Measurements from ENCODE around the gene GLI3. TPM values are rescaled to one million over a fixed set of nuclear protein-coding genes. Genes with fewer than 3 reads are reported as not detected.
A peak's percentile ranks its signal among the peaks of the same experiment; 100 is the strongest.

The GLI3 gene
- total RNA-seq, 1 donor from 2014 or later: 126 TPM

GRCh38 chr7:42107484-42108240 lies 129.3 kb downstream of the GLI3 start:
- H3K27ac Mint-ChIP-seq: peak overlapping the region; percentile 37
- peaks cover 12% of the 10 kb centered on the region for H3K36me3 Mint-ChIP-seq
- no peak for TF ChIP-seq CTCF (IDR thresholded peaks at IDR 0.05; ENCODE audit: unreplicated experiment)
- no peaks in the 10 kb centered on the region for H3K27me3 Mint-ChIP-seq (ENCODE audit: low read depth)
- DNase-seq (ENCODE audit: low spot score in 2 of 2, unreplicated experiment in 2 of 2): no peak
- peaks cover 57% of the 10 kb centered on the region for H3K4me1 Mint-ChIP-seq
- no peaks in the 10 kb centered on the region for H3K9me3 Mint-ChIP-seq
- H3K4me3 Mint-ChIP-seq: no peak overlapping the region

- no peak for DNase-seq (ENCODE audit: low spot score in 2 of 2, unreplicated experiment in 2 of 2)
- Mint-ChIP-seq H3K9me3 (no peaks in the 10 kb centered on the region), H3K27me3 (ENCODE audit: low read depth) (no peaks in the 10 kb centered on the region), H3K27ac (no peak overlapping the region), H3K36me3 (peaks cover 9% of the 10 kb centered on the region), H3K4me3 (no peak overlapping the region), H3K4me1 (peaks cover 57% of the 10 kb centered on the region)
- no peak for TF ChIP-seq CTCF (IDR thresholded peaks at IDR 0.05; ENCODE audit: unreplicated experiment)
Measured at GRCh38 chr7:42106562-42106961, 130.4 kb downstream of the GLI3 start.

- H3K27me3 Mint-ChIP-seq (ENCODE audit: low read depth): no peaks in the 10 kb centered on the region
- peaks cover 57% of the 10 kb centered on the region for H3K4me1 Mint-ChIP-seq
- no peak overlapping the region for H3K4me3 Mint-ChIP-seq
- no peaks in the 10 kb centered on the region for H3K9me3 Mint-ChIP-seq
- DNase-seq (ENCODE audit: low spot score in 2 of 2, unreplicated experiment in 2 of 2): no peak
- peaks cover 5% of the 10 kb centered on the region for H3K36me3 Mint-ChIP-seq
- H3K27ac Mint-ChIP-seq: peak overlapping the region; percentile 23
- no peak for TF ChIP-seq CTCF (IDR thresholded peaks at IDR 0.05; ENCODE audit: unreplicated experiment)
Measured at GRCh38 chr7:42105554-42106358, 131.3 kb downstream of the GLI3 start.

GRCh38 chr7:42104694-42105093 lies 132.3 kb downstream of the GLI3 start:
- Mint-ChIP-seq H3K4me3 (no peak overlapping the region), H3K27me3 (ENCODE audit: low read depth) (no peaks in the 10 kb centered on the region), H3K27ac (no peak overlapping the region), H3K36me3 (peaks cover 11% of the 10 kb centered on the region), H3K9me3 (no peaks in the 10 kb centered on the region), H3K4me1 (peaks cover 54% of the 10 kb centered on the region)
- no peak for TF ChIP-seq CTCF (IDR thresholded peaks at IDR 0.05; ENCODE audit: unreplicated experiment)
- no peak for DNase-seq (ENCODE audit: low spot score in 2 of 2, unreplicated experiment in 2 of 2)

GRCh38 chr7:42104231-42104630 lies 132.8 kb downstream of the GLI3 start:
- peaks cover 12% of the 10 kb centered on the region for H3K36me3 Mint-ChIP-seq
- H3K4me3 Mint-ChIP-seq: no peak overlapping the region
- DNase-seq (ENCODE audit: low spot score in 2 of 2, unreplicated experiment in 2 of 2): no peak
- no peak overlapping the region for H3K27ac Mint-ChIP-seq
- no peaks in the 10 kb centered on the region for H3K9me3 Mint-ChIP-seq
- no peaks in the 10 kb centered on the region for H3K27me3 Mint-ChIP-seq (ENCODE audit: low read depth)
- TF ChIP-seq CTCF (IDR thresholded peaks at IDR 0.05; ENCODE audit: unreplicated experiment): no peak
- H3K4me1 Mint-ChIP-seq: peaks cover 50% of the 10 kb centered on the region

Measured in mesothelial cell of epicardium (in vitro differentiated cells).